Amniotic stem cell (primary cell): Measurements from ENCODE around the gene SLC7A10.
"Not testable (repeated sequence)": the region's sequence is repeated elsewhere in the genome, so short reads cannot be mapped to it uniquely, and the experiment has no call there.

Experiments
- DNase-seq: peaks from one replicate; lab custom pipeline; 2025; lab: John Stamatoyannopoulos, UW

SLC7A10 gene

GRCh38 chr19:33216198-33216830 lies 9.3 kb downstream of the SLC7A10 start:
- no peak for DNase-seq

GRCh38 chr19:33215438-33216197 lies 10.0 kb downstream of the SLC7A10 start:
- DNase-seq = no peak

GRCh38 chr19:33214596-33214995 lies 11.1 kb downstream of the SLC7A10 start:
- DNase-seq = no peak

- DNase-seq = no peak
Observed at GRCh38 chr19:33212436-33213172, 13.0 kb downstream of the SLC7A10 start.

DNA sequence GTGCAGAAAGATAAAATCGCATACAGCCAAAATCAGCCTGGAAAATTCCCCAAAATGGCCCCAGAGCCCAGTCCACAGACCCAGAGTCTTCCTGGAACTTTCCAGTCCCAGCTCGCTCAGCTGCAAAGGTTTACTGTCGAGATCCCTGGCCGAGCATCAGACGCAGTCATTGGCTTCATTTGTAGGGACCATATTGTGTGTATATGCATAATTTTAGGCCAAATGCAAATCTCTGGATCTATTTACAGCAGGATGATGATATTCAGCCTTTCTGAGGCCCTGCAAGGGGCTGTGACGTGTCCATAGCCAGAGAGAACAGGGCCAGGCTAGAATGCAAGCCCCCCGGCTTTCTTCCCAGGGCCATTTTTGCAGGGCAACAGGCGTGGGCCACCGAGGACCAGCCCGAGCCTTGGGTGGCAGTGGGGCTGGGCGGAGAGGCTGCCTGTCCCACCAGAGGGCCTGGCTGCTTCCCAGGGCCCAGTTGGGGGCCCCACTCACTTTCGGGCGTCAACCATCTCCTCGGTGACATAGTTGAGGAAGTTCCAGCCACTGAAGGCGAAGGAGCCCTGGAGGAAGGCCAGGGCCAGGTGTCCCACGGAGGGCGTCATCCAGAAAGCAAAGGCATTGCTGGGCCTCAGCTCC lies 13.7 kb downstream of the SLC7A10 start:
- DNase-seq = no peak

- DNase-seq = no peak
Observed at GRCh38 chr19:33210266-33210940, 15.2 kb downstream of the SLC7A10 start.

DNA sequence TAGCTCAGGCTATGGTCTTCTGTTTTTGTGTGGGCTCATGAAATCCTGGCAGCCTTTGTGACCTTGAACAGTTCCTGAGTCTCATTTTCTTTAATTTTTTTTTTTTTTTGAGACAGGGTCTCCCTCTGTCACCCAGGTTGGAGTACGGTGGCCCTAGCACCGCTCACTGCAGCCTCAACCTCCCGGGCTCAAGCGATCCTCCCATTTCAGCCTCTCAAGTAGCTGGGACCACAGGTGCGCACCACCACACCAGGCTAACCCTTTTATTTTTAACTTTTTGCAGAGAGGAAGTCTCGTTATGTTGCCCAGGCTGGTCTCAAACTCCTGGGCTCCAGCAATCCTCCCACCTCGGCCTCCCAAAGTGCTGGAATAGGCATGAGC lies 15.8 kb downstream of the SLC7A10 start:
- DNase-seq = not testable (repeated sequence)

DNA sequence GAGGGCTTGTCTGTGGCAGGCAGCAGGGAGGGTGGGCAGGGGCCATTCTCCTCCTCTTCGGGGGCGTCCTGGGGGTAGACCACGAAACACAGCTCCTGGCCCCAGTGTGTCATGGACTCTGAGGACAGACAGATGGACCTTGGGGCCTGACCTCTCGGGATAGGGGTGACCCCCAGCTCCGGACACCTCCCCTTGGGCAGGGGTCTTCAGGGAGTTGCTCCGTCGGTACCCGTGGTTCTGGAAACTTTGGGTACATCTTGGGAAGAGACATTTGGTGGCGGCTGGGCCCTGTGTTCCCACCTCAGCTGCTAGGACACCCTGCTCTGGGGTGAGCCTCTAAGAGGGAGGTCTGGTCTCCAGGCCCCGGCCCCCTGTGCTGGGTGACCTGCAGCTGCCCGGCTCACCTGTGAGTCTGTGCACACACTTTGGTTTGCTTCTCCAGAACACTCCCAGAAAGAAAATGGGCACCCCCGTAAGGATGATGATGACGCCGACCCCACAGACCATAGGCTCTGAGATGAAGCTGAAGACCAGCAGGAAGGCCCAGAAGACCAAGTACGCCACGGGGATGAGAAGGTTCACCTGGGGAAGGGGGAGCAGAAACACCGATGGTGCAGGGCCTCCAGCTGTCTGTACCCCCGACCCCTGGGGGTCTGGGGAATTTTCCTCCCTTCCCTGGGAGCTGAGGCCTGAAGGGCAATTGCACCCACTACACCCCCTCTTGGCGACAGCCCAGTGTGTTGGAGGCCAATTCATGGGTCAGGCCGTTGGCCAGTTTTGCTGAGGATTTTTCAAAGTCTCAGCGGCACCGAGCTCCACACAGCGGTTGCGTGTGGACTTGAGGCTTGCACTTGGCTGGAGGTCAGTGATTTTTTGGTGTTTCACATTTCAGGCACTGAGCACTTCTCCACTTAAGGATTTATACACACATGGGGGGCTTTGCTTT lies 16.5 kb downstream of the SLC7A10 start:
- no peak for DNase-seq

DNA sequence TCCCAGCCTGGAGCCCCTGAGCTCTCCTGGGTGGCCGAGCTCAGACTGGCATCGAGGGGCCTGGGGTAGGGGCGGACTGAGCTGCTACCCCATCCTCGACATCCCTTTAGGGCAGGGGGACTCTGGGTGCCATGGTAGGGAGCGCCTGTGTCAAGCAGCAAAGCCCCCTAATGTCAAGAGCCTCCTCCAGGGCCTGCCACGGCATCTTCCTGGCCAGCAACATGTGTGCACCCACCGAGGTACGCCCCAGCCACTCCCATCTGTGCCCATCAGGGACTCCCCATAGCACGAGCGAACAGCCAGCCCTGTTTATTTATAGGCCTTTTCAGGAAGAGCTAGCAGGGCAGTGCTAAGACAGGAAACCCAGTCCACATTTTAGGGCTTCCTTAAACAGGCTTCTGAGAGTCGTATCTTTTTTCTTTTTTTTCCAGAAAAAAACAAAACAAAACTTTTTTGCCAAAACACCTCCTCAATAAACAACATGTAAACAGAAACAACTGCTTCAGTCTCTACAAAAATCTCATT lies 17.2 kb downstream of the SLC7A10 start:
- no peak for DNase-seq

- no peak for DNase-seq
Observed at GRCh38 chr19:33207903-33208302, 17.7 kb downstream of the SLC7A10 start.

GRCh38 chr19:33207040-33207620 lies 18.5 kb downstream of the SLC7A10 start:
- DNase-seq = no peak

- DNase-seq = no peak
Observed at GRCh38 chr19:33206261-33207039, 19.2 kb downstream of the SLC7A10 start.

- no peak for DNase-seq
Observed at GRCh38 chr19:33205531-33206260, 20.0 kb downstream of the SLC7A10 start.

DNA sequence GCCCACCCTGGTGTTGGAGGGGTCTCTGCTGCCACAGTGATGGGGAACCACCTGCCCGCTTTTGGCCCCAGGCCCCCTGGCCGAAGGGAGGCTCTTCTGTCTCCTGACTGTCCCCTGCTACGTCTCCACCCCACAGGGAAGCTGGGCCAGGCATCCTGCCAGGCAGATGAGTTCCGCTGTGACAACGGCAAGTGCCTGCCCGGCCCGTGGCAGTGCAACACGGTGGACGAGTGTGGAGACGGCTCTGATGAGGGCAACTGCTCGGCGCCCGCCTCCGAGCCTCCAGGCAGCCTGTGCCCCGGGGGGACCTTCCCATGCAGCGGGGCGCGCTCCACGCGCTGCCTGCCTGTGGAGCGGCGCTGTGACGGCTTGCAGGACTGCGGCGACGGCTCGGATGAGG lies 20.5 kb downstream of the SLC7A10 start:
- no peak for DNase-seq

DNA sequence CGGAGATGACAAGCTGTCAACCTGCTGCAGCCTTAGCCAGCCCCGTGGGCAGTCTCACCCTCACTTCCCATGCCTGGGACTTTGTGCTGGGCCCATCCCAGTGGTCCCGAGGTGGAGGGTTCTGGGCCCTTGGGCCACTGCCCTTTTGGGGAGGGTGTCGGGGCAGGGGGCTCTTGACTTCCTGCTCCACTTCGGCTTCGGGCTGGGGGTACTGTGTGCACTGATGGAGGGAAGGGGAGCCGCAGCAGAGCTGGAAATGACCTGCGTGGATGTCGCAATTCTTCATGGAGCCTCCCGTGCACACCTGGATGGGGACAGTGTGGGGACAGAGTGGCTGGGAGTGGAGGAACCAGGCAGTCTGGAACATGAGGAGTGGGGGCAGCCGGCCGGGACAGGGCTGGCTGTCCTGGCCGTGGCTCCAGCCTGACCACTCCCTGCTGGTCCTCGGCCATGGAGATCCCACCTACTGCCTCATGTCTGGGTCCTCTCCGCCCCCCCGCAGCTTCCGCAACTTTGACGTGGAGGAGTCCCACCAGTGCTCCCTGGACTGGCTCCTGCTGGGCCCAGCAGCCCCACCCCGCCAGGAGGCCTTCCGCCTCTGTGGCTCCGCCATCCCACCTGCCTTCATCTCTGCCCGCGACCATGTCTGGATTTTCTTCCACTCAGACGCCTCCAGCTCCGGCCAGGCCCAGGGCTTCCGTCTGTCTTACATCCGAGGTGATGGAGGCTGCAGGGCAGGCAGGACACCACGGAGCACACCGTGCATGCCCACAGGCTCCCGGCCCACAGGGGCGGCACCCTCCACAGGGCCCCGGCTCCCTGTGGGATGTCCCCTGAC lies 21.3 kb downstream of the SLC7A10 start:
- DNase-seq = no peak

DNA sequence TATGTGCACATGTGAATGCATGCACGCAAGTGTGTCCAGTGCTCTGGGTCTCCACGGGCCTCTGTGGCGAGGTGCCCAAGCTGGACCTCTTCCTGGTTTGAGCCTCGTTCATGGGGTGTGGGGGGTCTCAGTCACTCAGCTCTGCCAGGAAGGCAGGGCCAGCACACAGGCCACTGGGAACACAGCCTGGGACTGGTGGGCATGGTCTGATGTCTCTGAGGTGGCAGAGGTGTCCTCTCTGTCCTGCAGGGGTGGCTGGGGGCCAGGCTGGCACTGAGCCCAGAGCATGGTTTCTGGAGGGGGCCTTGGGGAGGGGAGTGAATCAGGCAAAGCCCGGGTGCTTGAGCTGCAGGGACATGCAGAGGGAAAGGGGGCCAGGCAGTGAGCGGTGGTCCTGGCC lies 22.1 kb downstream of the SLC7A10 start:
- DNase-seq = no peak

GRCh38 chr19:33202546-33203507 lies 22.8 kb downstream of the SLC7A10 start:
- no peak for DNase-seq
